OCI-LY3 (cell line): ENCODE measurements around the gene KIF12.

ENCODE experiments used
- H2AFZ ChIP-seq: fragments of 200-600, 300-600 bp; shearing (Covaris generic); 2 replicates; pipeline ENCODE4 v1.6.0; 2014; ENCODE audit warnings: antibody characterized with exemption, low read depth, low read length
- H3K27ac ChIP-seq: fragments of 200-600, 300-600 bp; sonication (generic); 2 replicates; pipeline ENCODE4 v1.5.1; 2014; ENCODE audit warnings: mild to moderate bottlenecking, low read length, moderate library complexity, mixed read lengths
- H3K27me3 ChIP-seq: fragments of 200-600, 300-600 bp; sonication (generic); 2 replicates; pipeline ENCODE4 v1.6.1; 2014; ENCODE audit warnings: low read depth, low read length, mixed read lengths
- H3K36me3 ChIP-seq: fragments of 200-600, 300-600 bp; sonication (generic); replicated peaks from 2 replicates; pipeline ENCODE3; 2014; ENCODE audit warnings: low read depth, low read length, mixed read lengths
- H3K4me1 ChIP-seq: fragments of 300-600, 200-600 bp; sonication (generic); 2 replicates; pipeline ENCODE4 v1.6.1; 2014; ENCODE audit warnings: low read length, mixed read lengths
- H3K4me2 ChIP-seq: fragments of 200-600, 300-600 bp; sonication (generic); 2 replicates; pipeline ENCODE4 v1.6.1; 2014; ENCODE audit warnings: low read length, mixed read lengths
- H3K4me3 ChIP-seq: fragments of 300-600, 200-600 bp; sonication (generic); 2 replicates; pipeline ENCODE4 v1.5.1; 2014; ENCODE audit warnings: antibody characterized with exemption, mild to moderate bottlenecking, low read length, moderate library complexity
- H3K79me2 ChIP-seq: fragments of 300-600, 200-600 bp; shearing (Covaris generic); 2 replicates; pipeline ENCODE4 v1.6.1; 2014; ENCODE audit warnings: mild to moderate bottlenecking, low read length, mixed read lengths
- H3K9ac ChIP-seq: fragments of 300-600, 200-600 bp; shearing (Covaris generic); 2 replicates; pipeline ENCODE4 v1.6.0; 2014; ENCODE audit warnings: mild to moderate bottlenecking, low read length, moderate library complexity
- H3K9me3 ChIP-seq: fragments of 200-600, 300-600 bp; shearing (Covaris generic); 2 replicates; pipeline ENCODE4 v1.6.1; 2014; ENCODE audit warnings: low read length, mixed read lengths; ENCODE audit not compliant: insufficient read depth
- H4K20me1 ChIP-seq: fragments of 200-600, 300-600 bp; sonication (generic); 2 replicates; pipeline ENCODE4 v1.6.1; 2016; ENCODE audit warnings: low read length, mixed read lengths; ENCODE audit not compliant: insufficient read depth
- CTCF ChIP-seq: fragments of 200-600, 300-600 bp; sonication (generic); IDR thresholded peaks from 2 replicates; pipeline ENCODE4 v1.5.1; 2014; ENCODE audit warnings: antibody characterized with exemption, low read length, low read depth
- EZH2phosphoT487 ChIP-seq: fragments of 200-600 bp; shearing (Covaris generic); IDR thresholded peaks from 2 replicates; pipeline ENCODE4 v1.6.1; 2018; ENCODE audit warnings: antibody characterized with exemption, mixed run types, low read depth

The KIF12 gene

DNA sequence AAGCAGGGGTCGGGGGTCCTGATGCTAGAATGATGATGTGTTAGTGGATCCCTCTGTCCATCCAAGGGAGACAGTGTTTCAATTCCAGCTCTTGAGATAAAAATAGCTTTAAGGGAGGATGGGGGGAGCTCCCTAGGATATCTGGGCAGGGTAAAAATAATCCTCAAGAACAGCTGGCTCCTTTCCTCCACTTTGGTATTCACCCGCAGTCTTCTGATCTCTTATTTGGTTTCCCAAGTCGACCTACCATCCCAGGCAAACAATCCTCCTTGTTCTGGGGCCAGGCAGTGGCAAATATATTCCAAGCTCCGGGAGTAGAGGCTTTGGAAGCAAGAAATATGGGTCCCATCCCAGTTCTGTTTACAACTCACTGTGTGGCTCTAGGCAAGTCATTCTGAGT is 41.8 kb upstream of the KIF12 start:
- Histone ChIP-seq H3K9me3 (no peaks in the 10 kb centered on the region), H3K79me2 (no peaks in the 10 kb centered on the region), H2AFZ (no peak overlapping the region), H3K4me3 (no peak overlapping the region), H3K4me1 (no peaks in the 10 kb centered on the region), H3K9ac (no peak overlapping the region), H3K36me3 (no peaks in the 10 kb centered on the region), H3K27me3 (peaks cover 74% of the 10 kb centered on the region), H3K4me2 (no peak overlapping the region), H3K27ac (no peak overlapping the region), H4K20me1 (no peaks in the 10 kb centered on the region)
- TF ChIP-seq EZH2phosphoT487 (no peak), CTCF (no peak)

- Histone ChIP-seq H4K20me1 (no peaks in the 10 kb centered on the region), H3K4me3 (no peak overlapping the region), H3K79me2 (no peaks in the 10 kb centered on the region), H3K4me2 (no peak overlapping the region), H3K9me3 (no peaks in the 10 kb centered on the region), H3K9ac (no peak overlapping the region), H3K4me1 (no peaks in the 10 kb centered on the region), H3K36me3 (no peaks in the 10 kb centered on the region), H2AFZ (no peak overlapping the region), H3K27ac (no peak overlapping the region), H3K27me3 (peaks cover 77% of the 10 kb centered on the region)
- TF ChIP-seq CTCF = no peak
- TF ChIP-seq EZH2phosphoT487 = no peak
Measured at GRCh38 chr9:114140401-114140800, 41.3 kb upstream of the KIF12 start.

DNA sequence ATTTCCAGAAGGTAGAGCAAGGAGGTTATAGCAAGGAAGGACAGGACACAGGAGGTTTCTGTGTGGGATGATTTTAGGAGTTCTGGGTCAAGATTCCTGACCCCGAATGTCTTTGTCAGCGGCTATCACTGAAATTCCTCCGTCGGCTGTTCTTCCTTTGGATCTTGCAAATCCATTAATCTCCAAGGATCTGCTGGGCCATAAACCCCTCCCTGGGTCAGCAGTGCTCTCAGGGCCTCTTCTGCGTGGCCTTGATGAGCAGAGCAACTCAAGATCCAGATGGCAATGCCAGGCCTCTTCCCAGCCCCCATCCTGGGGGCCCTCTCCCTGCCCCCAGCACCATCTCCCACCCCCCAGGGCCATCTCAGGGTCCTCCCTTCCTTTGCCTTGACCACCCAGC is 40.0 kb upstream of the KIF12 start:
- Histone ChIP-seq H3K4me3 (no peak overlapping the region), H3K4me2 (no peak overlapping the region), H3K27ac (no peak overlapping the region), H3K27me3 (peaks cover 65% of the 10 kb centered on the region), H2AFZ (no peak overlapping the region), H3K9me3 (no peaks in the 10 kb centered on the region), H3K4me1 (no peaks in the 10 kb centered on the region), H4K20me1 (no peaks in the 10 kb centered on the region), H3K9ac (no peak overlapping the region), H3K79me2 (no peaks in the 10 kb centered on the region), H3K36me3 (no peaks in the 10 kb centered on the region)
- TF ChIP-seq EZH2phosphoT487 = no peak
- no peak for TF ChIP-seq CTCF

DNA sequence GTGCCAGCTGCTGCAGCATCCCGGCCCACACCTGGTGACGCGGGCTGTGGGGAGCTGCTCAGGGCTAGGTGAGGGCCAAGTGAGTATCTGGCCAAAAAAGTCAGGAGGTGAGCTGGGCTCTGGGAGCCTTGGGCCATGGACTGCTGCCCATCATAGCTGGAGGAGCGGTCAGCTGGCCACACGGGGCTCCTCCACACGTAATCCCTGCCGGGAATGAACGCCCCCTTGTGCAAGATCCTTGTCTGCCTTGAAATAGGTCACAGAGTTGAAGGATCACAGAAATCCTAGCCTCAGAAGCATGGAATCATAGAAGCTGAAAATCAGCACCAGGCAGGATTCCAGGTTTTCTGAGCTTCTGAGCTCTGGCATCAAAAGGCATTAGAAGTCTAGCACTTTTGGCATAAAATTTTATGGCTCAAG is 39.5 kb upstream of the KIF12 start:
- peaks cover 64% of the 10 kb centered on the region for H3K27me3 ChIP-seq
- TF ChIP-seq EZH2phosphoT487 (no peak), CTCF (no peak)
- no peak overlapping the region for H2AFZ ChIP-seq
- H3K79me2 ChIP-seq = no peaks in the 10 kb centered on the region
- no peaks in the 10 kb centered on the region for H3K9me3 ChIP-seq
- no peak overlapping the region for H3K4me3 ChIP-seq
- H3K4me2 ChIP-seq = no peak overlapping the region
- H3K36me3 ChIP-seq = no peaks in the 10 kb centered on the region
- no peaks in the 10 kb centered on the region for H3K4me1 ChIP-seq
- no peak overlapping the region for H3K9ac ChIP-seq
- no peak overlapping the region for H3K27ac ChIP-seq
- H4K20me1 ChIP-seq = no peaks in the 10 kb centered on the region
